NOMO-1 treated with DMSO at 0.1 percent for 48 hours (cell line): Measurements from ENCODE around the gene BCL2.

ENCODE experiments used
- DNase-seq: peaks from one replicate; lab custom pipeline; 2025; ENCODE audit not compliant: unreplicated experiment; lab: John Stamatoyannopoulos, UW

Gene BCL2

DNA sequence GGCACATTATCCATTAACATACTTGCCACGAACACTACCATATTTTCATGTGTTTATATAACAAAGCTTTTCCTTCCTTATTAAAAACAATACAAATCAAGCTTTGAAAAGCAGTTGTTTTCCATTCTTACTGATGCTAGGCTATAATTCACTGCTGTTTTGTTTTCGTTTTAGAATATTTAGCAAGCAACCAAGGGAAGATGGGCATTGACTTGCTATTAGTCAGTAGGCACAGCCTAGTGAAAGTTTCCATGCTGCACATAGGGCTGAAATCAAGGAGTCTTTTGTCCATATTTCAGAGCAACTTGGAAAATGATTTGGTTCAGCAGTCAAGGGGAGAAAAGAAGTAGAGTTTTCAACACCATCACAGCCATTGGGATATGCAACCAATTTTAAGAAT lies 31.3 kb downstream of the BCL2 start:
- DNase-seq, result no peak

DNA sequence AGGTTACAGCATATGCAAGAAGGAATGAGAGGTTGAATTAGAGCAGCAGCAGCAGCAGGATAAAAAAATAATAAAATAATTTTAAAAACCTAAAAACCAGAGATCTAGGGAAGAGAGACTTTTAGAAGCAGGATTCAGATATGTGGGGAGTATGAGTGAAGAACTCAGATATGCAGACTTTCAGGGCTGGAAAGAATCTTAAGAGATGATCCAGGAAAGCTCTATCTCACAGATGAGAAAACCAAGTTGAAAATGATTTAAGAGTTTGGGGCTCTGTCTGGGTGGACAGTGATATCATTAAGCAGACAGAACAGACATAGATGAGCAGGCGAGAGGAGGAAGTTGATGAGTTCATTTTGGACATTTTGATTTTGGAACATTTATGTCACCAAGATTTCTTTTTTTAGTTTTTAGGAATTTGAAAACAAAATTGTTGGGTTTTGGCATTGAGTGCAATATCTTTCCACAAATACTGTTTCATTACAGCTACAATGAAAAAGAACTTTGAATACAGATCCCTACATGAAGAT lies 31.8 kb downstream of the BCL2 start:
- DNase-seq, result no peak

DNA sequence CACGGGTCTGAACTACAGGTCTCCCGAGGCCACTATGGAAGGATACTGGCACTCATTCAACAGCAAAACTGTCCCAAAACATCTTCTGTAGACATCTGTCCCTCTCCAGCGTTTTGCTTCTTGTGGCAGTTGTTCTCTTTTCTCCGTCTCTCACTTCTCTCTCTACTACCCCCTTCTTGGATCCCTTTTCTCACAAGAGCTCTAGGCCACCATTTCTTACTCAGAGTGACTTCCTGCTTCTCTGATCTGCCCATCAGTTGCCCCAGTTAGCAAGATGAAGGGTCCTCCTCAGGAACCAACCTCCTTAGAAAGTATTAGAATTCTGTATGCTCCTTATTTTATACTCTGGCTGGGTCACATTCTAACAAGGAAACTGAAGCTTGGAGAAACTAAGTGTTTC lies 32.6 kb downstream of the BCL2 start:
- DNase-seq, result peak; percentile 6

DNA sequence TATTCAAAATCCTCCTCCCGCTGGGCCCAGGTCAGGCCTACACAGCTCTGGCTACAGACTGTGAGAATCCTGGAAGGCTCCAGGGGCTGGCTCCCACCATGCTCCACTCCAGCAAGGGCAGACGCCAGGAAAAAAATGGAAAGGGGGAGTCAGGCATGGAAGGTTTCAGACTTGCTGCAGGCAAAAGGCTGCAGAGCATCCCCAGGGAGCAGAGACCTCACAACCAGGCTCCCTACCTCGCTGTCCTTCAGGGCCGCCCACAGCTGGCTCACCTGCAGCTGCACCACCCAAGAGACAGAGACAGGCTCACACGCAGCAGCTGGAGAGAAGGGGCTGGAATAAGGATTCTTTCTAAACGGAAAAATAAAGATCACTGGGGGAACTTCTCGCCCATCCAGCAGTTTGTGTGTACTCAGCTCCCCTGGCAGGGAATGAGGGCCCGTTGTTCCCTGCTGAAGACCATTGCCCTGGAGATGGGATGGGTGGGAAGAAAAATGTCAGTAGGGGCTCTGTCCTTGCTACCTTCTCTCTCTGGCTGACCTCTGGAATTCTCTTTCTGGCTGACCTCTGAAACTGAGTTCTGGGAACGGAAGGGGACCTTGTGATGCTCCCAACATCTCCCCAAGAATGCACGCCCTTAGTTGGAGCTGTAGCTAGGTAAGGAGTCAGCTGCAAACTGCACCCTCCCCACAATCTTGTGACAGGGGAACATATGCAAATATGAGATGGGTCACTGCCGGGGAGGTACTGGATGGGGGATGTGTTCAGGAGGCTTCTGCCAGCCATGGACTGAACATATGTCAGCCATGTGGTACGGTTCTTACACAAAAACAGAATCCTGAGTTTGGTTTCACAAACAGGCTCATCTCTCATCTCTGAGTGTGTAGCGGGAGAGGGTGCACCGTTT lies 34.5 kb downstream of the BCL2 start:
- DNase-seq, result no peak

DNA sequence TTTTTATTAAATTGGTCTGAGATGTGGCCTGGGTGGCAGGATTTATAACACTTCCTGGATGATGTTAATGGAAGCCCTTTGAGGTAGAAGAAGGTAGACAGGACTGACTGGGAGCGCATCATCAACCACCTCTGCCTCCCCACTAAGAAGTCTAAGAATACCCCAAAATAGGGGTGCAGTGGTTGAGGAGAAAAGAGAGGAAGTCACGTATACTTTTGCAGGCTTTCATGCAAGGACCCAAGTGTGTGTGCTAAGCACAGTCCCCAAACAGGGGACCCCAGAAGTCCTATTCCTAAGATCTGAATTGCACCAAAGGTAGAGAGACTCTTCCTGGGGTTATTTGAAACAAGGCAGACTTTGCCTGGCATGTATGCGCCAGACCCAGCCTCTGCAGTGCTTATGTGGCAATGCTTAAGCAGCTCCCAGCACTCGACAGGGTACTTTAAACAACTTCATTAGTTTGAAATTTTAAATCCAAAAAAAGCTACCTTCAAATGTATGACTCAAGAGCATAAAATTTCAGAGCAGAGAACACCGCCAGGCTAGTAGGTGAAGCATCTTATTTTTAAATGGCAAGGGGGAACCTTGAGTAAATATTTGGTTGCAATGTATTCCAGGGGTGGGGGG lies 35.3 kb downstream of the BCL2 start:
- DNase-seq, result no peak

DNA sequence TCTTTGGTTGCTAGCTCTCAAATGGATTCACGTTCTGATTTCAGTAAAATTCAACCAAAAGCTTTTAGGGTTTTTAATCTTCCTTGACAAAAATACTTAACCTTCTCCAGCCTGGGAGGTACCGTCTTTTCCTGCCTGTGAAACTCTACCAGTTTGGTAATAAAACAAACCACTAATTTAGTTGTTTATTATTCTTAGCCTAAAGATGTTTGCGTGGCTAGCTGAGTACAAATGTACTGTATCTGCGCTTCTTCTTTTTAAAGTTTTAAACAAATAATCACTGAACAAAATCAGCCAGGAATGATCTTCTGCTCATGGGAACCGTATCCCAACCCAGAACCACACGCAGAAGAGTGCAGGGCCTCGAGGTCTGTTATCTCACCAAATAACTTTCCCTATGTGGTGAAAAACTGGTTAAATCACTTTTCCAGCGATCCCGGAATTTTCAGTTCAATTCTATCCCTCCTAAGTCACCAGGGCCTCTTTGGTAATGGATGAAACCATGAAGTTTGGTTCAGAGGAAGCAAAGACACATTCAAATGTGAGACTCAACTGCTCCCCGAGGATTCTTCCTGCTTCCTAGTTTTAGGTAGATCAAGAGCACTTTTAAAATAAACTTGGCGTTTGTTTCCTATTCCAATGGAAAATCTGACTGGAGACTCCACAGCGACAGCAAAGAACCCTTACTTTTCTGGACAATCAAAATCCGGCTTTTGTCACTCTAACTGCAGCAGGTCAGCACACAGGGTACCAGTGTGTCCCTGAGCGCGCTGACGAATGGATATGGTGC lies 36.1 kb downstream of the BCL2 start:
- DNase-seq, result no peak

DNA sequence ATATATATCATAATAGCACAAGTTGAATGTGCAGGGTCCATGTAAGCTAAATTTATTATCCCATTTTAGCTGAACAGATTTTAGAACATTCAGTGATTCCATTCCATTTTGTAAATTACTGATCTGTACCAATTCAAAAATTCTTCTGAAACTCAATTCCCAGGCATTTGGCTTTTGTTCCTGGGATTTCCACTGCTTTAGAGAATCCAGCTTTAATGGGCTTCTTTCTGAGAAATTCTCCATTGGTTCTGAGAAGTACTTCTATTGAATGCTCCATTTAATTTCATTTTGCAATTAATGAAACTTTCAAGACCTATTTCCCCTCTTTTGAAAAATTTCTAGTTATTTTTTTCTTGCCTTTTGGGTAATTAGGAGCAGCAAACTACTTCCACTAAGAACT lies 36.8 kb downstream of the BCL2 start:
- no peak for DNase-seq

DNA sequence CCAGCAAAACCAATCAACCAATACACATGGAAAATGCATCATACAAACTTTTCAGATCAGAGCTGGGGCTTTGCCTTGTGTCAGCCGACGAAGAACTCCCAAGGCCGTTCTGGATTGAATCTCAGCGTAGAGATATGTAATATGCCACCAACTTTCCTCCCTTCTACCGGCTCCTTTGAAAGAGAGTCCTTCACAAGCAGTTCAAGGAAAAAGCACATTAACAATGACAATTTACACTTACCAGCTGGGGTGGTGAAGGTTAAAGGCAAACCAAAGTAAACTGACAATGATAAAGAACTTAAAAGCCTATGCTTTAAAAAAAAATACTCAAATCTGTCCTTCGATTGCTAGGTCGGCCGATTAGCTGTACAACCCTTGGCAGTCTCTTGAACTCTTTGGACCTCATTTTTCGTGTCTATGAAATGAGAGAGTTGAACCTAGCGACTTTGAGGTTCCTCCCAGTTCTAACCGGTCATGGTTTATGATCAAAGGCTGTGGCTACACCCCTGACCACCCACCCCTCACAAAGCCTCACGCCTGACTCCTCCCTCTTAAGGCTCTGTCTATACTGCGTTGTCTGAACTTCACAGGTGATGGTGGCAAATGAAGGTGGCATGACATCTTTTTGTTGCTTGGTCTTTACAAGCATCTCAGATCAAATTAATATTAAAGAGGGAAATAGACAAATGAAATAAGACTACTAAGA lies 46.2 kb downstream of the BCL2 start:
- no peak for DNase-seq

DNA sequence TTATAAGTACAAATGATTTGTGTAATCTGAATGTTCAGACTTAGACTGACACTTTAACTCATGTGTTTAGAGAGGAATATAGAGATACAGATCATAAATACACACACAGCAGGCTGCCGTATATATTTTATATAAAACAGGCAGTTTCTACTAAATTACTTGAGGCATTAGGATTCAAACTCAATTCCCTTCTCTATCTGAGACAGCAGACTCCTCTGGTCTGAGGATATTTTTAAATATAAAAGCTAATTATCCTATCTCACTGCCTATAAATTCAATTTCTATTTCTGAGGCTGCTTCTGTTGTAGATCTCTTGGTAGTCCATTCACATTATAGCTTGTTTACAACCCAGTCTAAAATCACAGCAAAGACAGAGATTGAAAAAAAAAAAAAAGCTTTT lies 46.9 kb downstream of the BCL2 start:
- no peak for DNase-seq

DNA sequence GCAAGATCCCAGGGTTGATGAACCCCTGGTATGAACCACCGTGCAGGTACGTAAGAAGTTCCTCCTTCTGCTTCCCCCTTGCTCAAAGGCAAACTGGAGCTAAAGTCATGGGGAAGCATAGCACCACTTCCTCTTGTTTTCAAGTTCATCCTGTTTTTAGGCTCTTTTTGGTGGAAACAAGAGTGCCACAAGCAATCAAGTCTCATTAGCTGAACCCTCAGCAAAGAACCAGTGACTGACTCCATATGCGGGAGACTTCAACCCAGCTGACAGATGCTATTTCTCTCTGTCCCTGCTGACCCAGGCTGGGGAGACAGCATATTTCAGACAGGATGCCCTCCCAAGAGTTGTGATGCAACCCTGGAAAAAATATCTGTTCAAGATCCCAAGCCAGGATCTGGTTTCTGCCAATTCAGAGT lies 47.7 kb downstream of the BCL2 start:
- DNase-seq, result peak; percentile 66

DNA sequence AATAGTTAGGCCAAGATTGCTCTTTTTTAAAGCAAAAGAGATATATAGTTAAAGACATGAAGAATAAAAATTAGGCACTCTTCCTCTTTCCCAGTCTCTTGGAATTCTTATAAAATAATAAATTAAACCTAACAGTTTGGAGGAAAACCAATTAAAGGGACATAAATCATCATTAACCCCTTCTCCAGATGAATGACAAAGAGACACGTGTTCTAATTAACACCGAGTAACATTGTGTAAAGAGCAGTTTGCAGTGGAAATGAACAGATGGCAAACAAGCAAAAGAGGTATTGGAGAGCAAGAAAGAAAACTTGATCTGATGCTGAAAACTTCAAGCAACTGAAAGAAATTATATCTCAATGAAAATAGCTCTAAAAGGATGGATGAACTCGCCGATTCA lies 48.4 kb downstream of the BCL2 start:
- no peak for DNase-seq

DNA sequence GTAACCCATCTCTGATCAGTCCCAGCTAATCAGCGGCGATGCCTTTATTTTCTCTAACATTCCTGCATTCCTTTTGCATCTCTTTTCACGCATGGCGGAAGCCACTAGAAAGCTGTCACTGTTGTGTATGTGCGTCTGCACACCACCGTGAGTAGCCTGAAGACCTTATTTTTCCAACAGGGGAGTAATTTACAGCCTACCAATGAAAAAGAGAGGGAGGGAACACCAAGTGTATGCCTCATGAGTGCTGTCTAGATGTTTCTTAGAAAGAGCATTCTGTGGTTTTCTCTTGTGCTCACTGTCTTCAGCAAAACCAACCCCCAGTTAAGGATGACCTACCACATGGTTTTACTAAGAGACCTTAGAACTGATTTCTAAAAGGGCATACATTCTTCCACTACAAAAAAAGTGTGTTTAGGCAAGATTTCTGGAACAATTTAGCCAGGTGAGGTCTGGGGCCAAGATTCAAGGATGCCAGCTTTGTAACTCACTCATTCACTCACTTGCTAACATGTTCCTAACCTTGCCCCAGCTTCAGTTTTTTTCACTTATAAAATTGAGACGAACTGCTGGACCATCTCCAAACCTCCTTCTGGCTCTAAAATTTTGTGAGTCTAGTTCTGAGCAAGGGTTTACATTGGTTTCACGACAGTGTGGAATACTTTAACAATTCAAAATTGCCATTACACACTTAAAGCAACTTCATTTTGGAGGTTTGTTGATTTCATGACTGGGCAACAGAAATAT lies 51.4 kb downstream of the BCL2 start:
- no peak for DNase-seq

DNA sequence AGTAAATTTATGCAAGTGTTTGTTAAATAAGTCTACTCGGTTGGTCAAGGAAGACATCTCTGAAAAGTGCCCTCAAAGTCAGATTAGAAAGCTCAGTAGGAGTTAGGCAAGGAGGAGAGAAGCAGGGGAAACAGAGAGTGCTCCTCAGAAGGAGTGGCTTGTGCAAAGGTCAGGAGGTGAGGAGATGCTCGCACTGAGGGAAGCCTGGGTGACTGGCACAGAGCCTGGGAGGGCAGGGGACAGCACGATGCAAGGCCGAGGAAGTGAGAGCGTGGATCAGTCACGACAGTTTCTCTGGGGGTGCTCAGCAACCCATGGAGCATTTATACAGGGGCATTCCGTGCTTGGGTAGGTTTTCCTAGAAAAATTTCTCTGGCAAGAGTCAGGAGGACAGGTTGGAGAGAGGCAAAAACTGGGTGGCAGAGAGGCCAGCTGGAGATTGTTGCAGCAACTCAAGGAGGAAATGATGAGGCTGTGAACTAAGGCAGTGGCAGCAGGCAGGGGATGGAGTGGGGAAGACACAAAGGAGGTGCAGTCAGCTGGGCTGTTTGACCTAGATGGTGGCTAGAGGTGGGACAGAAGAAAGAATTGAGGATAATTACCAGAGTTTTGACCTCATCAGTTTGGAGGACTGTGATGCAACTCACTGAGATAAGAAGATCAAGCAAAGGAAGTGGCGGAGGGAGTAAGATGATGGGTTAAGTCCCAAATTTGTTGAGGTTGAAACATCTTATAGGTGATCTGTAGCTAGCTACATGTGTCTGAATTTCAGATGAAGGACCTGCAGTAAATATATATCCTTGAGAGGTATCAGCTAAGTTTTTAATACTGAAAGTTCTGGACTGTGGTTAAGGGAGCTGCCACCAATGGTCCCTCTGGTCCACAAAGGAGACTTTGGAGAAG lies 52.4 kb downstream of the BCL2 start:
- DNase-seq, result no peak

DNA sequence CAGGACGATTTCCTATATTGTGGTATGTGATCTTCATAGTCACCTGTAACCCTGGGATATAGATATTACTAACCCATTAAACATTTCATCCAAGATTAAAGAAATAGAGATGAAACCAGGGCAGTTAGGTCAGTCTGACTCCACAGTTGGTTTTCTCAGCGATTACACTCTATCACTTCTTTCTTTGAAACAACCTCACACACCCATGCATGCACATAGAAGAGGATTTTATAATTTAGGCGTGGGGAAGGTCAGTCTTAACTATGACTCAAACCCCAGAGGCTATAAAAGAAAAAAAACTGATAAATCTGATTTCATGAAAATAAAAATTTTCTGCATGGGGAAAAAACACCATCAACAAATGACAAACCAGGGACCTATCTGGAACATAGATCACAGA lies 54.2 kb downstream of the BCL2 start:
- DNase-seq, result no peak

DNA sequence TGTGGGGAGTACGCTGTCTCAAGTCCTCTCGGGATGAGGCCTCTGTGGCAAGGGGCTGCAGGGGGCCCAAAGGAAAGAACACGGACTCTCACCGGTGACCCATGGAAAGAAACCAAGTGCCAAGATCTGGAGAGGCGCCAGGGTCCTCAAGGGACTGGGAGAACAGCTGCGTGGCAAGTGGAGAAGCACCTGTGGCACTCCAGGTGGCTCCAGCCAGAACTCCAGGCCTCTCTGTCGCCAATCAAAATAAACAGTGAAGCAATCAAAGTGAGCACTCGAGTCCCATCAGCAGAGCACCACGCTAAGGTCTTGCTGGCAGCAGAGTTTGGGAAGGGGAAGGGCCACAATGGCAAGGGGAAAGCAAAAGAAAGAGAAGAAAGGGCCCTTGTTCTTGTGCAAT lies 54.7 kb downstream of the BCL2 start:
- no peak for DNase-seq

DNA sequence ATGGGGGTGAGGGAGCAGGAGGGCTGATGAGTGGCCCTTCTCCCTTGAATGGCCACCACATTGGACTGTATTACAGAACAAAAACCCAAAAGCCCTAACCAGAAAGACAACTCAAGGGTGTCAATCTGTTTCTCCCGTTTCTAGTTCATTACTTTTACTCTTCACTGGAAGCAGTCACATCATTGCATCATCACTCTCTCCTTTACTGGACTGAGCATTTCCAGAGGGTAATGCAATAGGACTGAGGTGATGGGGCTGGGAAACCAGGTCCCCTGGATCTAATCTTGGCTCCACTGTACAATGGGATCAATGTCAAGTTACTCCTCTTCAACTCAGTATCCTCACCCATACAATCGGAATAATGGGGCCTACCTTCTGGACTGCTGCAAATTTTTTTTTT lies 56.1 kb downstream of the BCL2 start:
- DNase-seq, result no peak

DNA sequence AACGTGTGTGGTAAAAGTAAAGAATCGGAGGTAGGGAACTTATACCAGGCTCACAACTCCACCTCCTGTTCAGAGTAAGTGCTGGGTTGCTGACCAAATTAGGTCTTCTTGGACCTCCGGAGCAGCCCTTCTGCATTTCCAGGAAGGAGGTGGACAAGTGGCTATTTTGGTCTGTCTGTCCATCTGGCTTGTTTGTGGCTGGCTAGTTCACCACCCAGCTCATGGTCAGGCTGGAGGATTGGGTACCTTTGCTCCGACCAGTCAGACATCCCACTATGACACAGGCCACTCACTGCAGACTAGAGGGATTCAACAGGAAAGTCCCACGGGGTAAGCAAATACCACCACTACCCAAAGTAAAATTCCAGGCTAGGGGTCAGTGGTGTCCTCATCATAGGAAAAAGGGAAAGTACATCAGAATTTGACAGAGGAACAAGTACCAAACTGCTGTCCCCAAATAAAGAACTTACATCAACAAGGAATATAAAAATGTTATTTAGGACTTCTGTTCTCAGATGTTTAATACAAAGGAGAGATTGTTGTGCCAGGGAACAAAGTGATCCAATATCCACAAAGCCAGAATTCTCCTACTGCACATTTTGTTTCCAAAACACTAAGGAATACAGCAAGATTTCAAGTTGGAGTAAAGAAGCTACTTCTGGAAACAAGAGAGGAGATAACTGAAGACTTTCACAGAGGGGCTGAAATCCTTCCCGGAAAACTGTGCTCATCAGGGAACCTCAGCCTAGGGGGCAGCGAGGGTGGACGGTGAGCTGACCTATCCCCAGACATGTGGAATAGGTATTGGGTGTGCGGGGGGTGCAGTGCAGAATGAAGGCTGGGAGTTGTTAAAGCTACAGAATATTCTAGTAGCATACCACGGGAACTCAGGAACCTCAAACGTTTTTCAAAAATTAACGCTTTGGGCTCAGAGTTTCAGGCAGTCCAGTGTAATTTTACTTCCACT lies 56.9 kb downstream of the BCL2 start:
- no peak for DNase-seq

DNA sequence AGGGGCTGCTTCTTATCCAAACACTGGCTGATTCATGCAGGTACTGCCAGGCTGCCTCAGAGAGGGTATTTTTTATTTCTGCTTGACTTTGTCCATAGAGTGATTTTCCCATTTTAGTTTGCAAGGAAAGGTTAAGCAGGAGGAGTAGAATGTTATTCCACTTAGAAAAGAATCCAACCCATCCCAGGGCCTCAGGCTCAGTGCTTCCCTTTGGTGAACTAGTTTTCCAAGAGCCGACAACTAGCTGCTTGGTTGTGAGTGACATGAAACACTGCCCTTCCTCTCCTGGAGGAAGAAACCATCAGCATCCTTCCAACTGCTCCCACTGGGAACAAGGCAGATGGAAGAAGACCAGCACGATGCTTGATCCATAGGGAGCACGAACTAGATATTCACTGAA lies 58.5 kb downstream of the BCL2 start:
- no peak for DNase-seq
